K562 (cell line): ENCODE results near the gene GTPBP1.

Experiments used
- ARID1B ChIP-seq: fragments of 450-650 bp; IDR thresholded peaks from 2 replicates; pipeline ENCODE4 v1.6.1; 2016; ENCODE audit warnings: antibody characterized with exemption, mild to moderate bottlenecking, inconsistent platforms
- CBX8 ChIP-seq: fragments of 200-600 bp; sonication (generic); IDR thresholded peaks from 2 replicates; pipeline ENCODE4 v1.6.1; 2012; ENCODE audit warnings: borderline replicate concordance, mixed run types, low read depth, mild to moderate bottlenecking, moderate library complexity, mixed read lengths, low read length, control low read depth, inconsistent platforms; ENCODE audit not compliant: poor library complexity, severe bottlenecking; ENCODE audit errors: extremely low read depth
- CHD4 ChIP-seq: fragments of 200-600 bp; sonication (generic); IDR thresholded peaks from 3 replicates; pipeline ENCODE4 v1.6.1; 2012; ENCODE audit warnings: low read depth, mild to moderate bottlenecking, mixed read lengths, low read length, inconsistent platforms; ENCODE audit not compliant: insufficient read depth, insufficient replicate concordance, poor library complexity, severe bottlenecking
- E2F3 ChIP-seq: fragments of 250-450 bp; sonication (Bioruptor Pico); IDR thresholded peaks from 2 replicates; pipeline ENCODE4 v1.4.0; 2020; ENCODE audit warnings: mild to moderate bottlenecking
- HDAC1 ChIP-seq, 2 experiments: fragments of 450-650 bp; IDR thresholded peaks; 2 replicates each; pipeline ENCODE4 v1.6.1; 2016 to 2017; ENCODE audit warnings: inconsistent platforms in 1 of 2, mild to moderate bottlenecking in 1 of 2, moderate library complexity in 1 of 2
- SETDB1 ChIP-seq: IDR thresholded peaks from one replicate; pipeline ENCODE4 v1.6.1; 2012; ENCODE audit warnings: low read length, control low read depth, inconsistent platforms
- SP1 ChIP-seq: sonication (generic); formaldehyde crosslinking; IDR thresholded peaks from 2 replicates; pipeline ENCODE4 v1.8.1; 2022; ENCODE audit warnings: mild to moderate bottlenecking, missing genetic modification reagents
- TAF1 ChIP-seq: IDR thresholded peaks from 2 replicates; pipeline ENCODE4 v1.6.1; 2011; ENCODE audit warnings: mild to moderate bottlenecking, low read length, moderate library complexity; ENCODE audit not compliant: insufficient read depth, control insufficient read depth, severe bottlenecking; ENCODE audit errors: extremely low read depth
- ZFP36 ChIP-seq: fragments of 150-350 bp; IDR thresholded peaks from 2 replicates; pipeline ENCODE4 v1.6.1; 2018; ENCODE audit warnings: low read length, low read depth; ENCODE audit not compliant: partially characterized antibody
- ZNF175 ChIP-seq: fragments of 200-800 bp; sonication (Bioruptor generic); IDR thresholded peaks from 2 replicates; pipeline ENCODE4 v1.6.1; 2016; ENCODE audit warnings: low read depth, mild to moderate bottlenecking, missing genetic modification characterization, missing compliant biosample characterization
- TF ChIP-seq, protein P1 (sequence below): fragments of 450-650 bp; conservative IDR thresholded peaks from 2 replicates; pipeline ENCODE4 v1.6.1; 2016; ENCODE audit warnings: missing genetic modification characterization, low read depth, mild to moderate bottlenecking, missing compliant biosample characterization, moderate library complexity
- TF ChIP-seq, protein P2 (sequence below): sonication (generic); IDR thresholded peaks from 2 replicates; pipeline ENCODE4 v1.6.1; 2016
- TF ChIP-seq, protein P3 (sequence below), 2 experiments: fragments of 450-650 bp; IDR thresholded peaks; 2 replicates each; pipeline ENCODE4 v1.6.1; 2018; ENCODE audit warnings: mild to moderate bottlenecking in 2 of 2, low read depth in 1 of 2; ENCODE audit not compliant: partially characterized antibody in 2 of 2
- TF ChIP-seq, protein P4 (sequence below), 3 experiments: IDR thresholded peaks in 2 of 3; conservative IDR thresholded peaks in 1 of 3; 2 replicates each; pipeline ENCODE4 v1.5.1; 2011 to 2012; ENCODE audit warnings: low read length in 3 of 3, mild to moderate bottlenecking in 3 of 3, control low read depth in 2 of 3, improper control_type of control experiment in 1 of 3, inconsistent platforms in 1 of 3, low read depth in 1 of 3, mixed read lengths in 1 of 3, moderate library complexity in 1 of 3; ENCODE audit not compliant: insufficient read depth in 2 of 3

DNA sequence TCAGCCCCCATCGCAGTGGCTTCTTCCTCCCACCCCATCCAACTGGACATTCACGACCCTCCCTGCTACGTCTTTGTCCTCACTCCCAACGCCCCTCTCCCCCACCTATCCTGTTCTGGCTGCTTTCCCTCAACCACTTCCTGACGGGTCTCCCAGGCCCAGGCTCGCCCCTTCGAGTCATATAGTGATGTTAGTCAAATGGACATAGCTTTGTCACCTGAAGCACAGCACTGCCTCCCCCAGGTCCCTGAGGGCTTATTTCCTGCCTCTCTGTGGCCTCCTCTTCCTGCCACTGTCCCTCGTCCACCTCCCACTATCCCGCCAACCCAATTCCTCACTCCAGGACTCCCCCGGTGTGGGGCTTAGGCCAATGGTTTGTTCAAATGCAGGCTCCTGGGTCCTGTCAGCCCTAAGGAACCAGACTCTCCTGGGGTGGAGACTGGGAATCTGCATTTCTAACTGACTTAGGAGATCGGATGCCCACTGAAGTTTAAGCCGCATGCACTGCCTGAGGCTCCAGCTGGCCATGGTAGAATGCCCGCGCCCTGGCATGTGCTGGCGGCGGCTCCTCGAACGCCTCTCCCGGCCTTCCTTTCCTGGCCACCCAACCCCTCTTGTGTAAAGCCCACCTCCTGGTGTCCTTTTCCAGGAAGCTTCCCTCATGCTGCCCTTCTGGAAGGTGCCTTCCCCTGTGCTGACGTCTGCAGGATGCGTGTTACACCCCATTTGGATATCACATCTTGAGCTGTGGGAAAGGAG lies 31.7 kb downstream of the GTPBP1 start:
- TF ChIP-seq SETDB1 (no peak), HDAC1 (IDR thresholded peaks at IDR 0.05) (no peak), CHD4 (no peak), CBX8 (no peak), ZFP36 (no peak), ZNF175 (no peak), SP1 (no peak), TAF1 (no peak), ARID1B (no peak), E2F3 (CRISPR knock-in tag) (no peak)
- TF ChIP-seq, protein P1, sequence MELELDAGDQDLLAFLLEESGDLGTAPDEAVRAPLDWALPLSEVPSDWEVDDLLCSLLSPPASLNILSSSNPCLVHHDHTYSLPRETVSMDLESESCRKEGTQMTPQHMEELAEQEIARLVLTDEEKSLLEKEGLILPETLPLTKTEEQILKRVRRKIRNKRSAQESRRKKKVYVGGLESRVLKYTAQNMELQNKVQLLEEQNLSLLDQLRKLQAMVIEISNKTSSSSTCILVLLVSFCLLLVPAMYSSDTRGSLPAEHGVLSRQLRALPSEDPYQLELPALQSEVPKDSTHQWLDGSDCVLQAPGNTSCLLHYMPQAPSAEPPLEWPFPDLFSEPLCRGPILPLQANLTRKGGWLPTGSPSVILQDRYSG (tag), result no peak
- TF ChIP-seq, protein P2, sequence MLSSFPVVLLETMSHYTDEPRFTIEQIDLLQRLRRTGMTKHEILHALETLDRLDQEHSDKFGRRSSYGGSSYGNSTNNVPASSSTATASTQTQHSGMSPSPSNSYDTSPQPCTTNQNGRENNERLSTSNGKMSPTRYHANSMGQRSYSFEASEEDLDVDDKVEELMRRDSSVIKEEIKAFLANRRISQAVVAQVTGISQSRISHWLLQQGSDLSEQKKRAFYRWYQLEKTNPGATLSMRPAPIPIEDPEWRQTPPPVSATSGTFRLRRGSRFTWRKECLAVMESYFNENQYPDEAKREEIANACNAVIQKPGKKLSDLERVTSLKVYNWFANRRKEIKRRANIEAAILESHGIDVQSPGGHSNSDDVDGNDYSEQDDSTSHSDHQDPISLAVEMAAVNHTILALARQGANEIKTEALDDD, result no peak
- TF ChIP-seq, protein P3, sequence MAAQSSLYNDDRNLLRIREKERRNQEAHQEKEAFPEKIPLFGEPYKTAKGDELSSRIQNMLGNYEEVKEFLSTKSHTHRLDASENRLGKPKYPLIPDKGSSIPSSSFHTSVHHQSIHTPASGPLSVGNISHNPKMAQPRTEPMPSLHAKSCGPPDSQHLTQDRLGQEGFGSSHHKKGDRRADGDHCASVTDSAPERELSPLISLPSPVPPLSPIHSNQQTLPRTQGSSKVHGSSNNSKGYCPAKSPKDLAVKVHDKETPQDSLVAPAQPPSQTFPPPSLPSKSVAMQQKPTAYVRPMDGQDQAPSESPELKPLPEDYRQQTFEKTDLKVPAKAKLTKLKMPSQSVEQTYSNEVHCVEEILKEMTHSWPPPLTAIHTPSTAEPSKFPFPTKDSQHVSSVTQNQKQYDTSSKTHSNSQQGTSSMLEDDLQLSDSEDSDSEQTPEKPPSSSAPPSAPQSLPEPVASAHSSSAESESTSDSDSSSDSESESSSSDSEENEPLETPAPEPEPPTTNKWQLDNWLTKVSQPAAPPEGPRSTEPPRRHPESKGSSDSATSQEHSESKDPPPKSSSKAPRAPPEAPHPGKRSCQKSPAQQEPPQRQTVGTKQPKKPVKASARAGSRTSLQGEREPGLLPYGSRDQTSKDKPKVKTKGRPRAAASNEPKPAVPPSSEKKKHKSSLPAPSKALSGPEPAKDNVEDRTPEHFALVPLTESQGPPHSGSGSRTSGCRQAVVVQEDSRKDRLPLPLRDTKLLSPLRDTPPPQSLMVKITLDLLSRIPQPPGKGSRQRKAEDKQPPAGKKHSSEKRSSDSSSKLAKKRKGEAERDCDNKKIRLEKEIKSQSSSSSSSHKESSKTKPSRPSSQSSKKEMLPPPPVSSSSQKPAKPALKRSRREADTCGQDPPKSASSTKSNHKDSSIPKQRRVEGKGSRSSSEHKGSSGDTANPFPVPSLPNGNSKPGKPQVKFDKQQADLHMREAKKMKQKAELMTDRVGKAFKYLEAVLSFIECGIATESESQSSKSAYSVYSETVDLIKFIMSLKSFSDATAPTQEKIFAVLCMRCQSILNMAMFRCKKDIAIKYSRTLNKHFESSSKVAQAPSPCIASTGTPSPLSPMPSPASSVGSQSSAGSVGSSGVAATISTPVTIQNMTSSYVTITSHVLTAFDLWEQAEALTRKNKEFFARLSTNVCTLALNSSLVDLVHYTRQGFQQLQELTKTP (IDR thresholded peaks at IDR 0.05; ENCODE audit: low read depth in 1 of 2, partially characterized antibody in 2 of 2), result no peak
- TF ChIP-seq, protein P4, sequence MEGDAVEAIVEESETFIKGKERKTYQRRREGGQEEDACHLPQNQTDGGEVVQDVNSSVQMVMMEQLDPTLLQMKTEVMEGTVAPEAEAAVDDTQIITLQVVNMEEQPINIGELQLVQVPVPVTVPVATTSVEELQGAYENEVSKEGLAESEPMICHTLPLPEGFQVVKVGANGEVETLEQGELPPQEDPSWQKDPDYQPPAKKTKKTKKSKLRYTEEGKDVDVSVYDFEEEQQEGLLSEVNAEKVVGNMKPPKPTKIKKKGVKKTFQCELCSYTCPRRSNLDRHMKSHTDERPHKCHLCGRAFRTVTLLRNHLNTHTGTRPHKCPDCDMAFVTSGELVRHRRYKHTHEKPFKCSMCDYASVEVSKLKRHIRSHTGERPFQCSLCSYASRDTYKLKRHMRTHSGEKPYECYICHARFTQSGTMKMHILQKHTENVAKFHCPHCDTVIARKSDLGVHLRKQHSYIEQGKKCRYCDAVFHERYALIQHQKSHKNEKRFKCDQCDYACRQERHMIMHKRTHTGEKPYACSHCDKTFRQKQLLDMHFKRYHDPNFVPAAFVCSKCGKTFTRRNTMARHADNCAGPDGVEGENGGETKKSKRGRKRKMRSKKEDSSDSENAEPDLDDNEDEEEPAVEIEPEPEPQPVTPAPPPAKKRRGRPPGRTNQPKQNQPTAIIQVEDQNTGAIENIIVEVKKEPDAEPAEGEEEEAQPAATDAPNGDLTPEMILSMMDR (IDR thresholded peaks at IDR 0.05 in 2 of 3, conservative IDR thresholded peaks at IDR 0.05 in 1 of 3; ENCODE audit: insufficient read depth in 2 of 3, low read depth in 1 of 3, low read length in 3 of 3), result no peak
